ENCODE results near the gene NAA16. TPM values are rescaled to one million over a fixed set of nuclear protein-coding genes. Genes with fewer than 3 reads are reported as not detected.
A peak's percentile ranks its signal among the peaks of the same experiment; 100 is the strongest.

Gene NAA16
- total RNA-seq, 1 experiment from 2014 or later = 9.8 TPM

GRCh38 chr13:41311406-41312175 lies 524 bp downstream of the NAA16 start:
- peak overlapping the region; percentile 81 for H3K4me2 ChIP-seq (ENCODE audit: low read length)
- no peaks in the 10 kb centered on the region for H3K36me3 ChIP-seq (ENCODE audit: low read depth, low read length)
- ChIA-PET CTCF (no interaction called here), POLR2A (ENCODE audit: unreplicated experiment) (no interaction called here)
- no TSS peak for BruUV-seq (replicated peaks)
- peaks cover 55% of the 10 kb centered on the region for H3K79me2 ChIP-seq (ENCODE audit: low read length)
- H3K9me2 ChIP-seq (replicated peaks; ENCODE audit: low read length) = no peaks in the 10 kb centered on the region
- H3K4me1 ChIP-seq (ENCODE audit: insufficient read depth, low read length) = peaks cover 18% of the 10 kb centered on the region; the same call in 1 of the 2 replicates
- DNase-seq = peak; percentile 15
- H2AFZ ChIP-seq (ENCODE audit: low read length) = peak overlapping the region; percentile 52
- peak overlapping the region; percentile 68 for H3K27ac ChIP-seq (ENCODE audit: low read length)
- H3K4me3 ChIP-seq (ENCODE audit: low read length) = peak overlapping the region; percentile 89
- H4K20me1 ChIP-seq (ENCODE audit: low read length) = peaks cover 19% of the 10 kb centered on the region; the same call in 1 of the 2 replicates
- no peaks in the 10 kb centered on the region for H3K27me3 ChIP-seq (ENCODE audit: low read length)
- peak; percentile 56 for ATAC-seq
- intact Hi-C loops (cut with micrococcal nuclease) = loop anchor here (1.0 to 10.0 kb wide), 3 partner anchors 26 to 247 kb away; partner anchors contain the start of genes KBTBD6 and WBP4
- TF ChIP-seq EZH2 (IDR thresholded peaks at IDR 0.05; ENCODE audit: low read length, unreplicated experiment) (no peak), CTCF (conservative IDR thresholded peaks at IDR 0.05; ENCODE audit: low read depth, low read length) (no peak), EZH2phosphoT487 (IDR thresholded peaks at IDR 0.05; ENCODE audit: borderline replicate concordance, low read length) (no peak)
- no peaks in the 10 kb centered on the region for H3F3A ChIP-seq (ENCODE audit: low read length, unreplicated experiment)
- H3K9me3 ChIP-seq (ENCODE audit: low read length) = no peaks in the 10 kb centered on the region
- H3K9ac ChIP-seq (ENCODE audit: low read length) = peak overlapping the region; percentile 98

GRCh38 chr13:41312176-41312500 lies 1.1 kb downstream of the NAA16 start:
- Histone ChIP-seq H3K9me2 (replicated peaks; ENCODE audit: low read length) (no peaks in the 10 kb centered on the region), H4K20me1 (ENCODE audit: low read length) (peaks cover 19% of the 10 kb centered on the region; the same call in 1 of the 2 replicates), H3K4me2 (ENCODE audit: low read length) (peak overlapping the region; percentile 81), H2AFZ (ENCODE audit: low read length) (peak overlapping the region; percentile 52; the same call in 1 of the 2 replicates), H3K27ac (ENCODE audit: low read length) (peak overlapping the region; percentile 68), H3K9me3 (ENCODE audit: low read length) (no peaks in the 10 kb centered on the region), H3K9ac (ENCODE audit: low read length) (peak overlapping the region; percentile 98), H3F3A (ENCODE audit: low read length, unreplicated experiment) (no peaks in the 10 kb centered on the region), H3K36me3 (ENCODE audit: low read depth, low read length) (no peaks in the 10 kb centered on the region), H3K4me1 (ENCODE audit: insufficient read depth, low read length) (peaks cover 18% of the 10 kb centered on the region; the same call in 1 of the 2 replicates), H3K4me3 (ENCODE audit: low read length) (peak overlapping the region; percentile 89), H3K79me2 (ENCODE audit: low read length) (peaks cover 61% of the 10 kb centered on the region), H3K27me3 (ENCODE audit: low read length) (no peaks in the 10 kb centered on the region)
- DNase-seq = peak; percentile 35
- CTCF ChIA-PET = no interaction called here
- intact Hi-C loops (cut with micrococcal nuclease) = loop anchor here (10.0 kb wide), 2 partner anchors 177 to 247 kb away; partner anchors contain the start of genes KBTBD6 and WBP4
- POLR2A ChIA-PET (ENCODE audit: unreplicated experiment) = no interaction called here
- TSS peak; percentile 43 for BruUV-seq (replicated peaks)
- ATAC-seq = peak; percentile 8; the same call in 1 of the 2 replicates
- TF ChIP-seq EZH2phosphoT487 (IDR thresholded peaks at IDR 0.05; ENCODE audit: borderline replicate concordance, low read length) = no peak
- TF ChIP-seq EZH2 (IDR thresholded peaks at IDR 0.05; ENCODE audit: low read length, unreplicated experiment) = no peak

DNA sequence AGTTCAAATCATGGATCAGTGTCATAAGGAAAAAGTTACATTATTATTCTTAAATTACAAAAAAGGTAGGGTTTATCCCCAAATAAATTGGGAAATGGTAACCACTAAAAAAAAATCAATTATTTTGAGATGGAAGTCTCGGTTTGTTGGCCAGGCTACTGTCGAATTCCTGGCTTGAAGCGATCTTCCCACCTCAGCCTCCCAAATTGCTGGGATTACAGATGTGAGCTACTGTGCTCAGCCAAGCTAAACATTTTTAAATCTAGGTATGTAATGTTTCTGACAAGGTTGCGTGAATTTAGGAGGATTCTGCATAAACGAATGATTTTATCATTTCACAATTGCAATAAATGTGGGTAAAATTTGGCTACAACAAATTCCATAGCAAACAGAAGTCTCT lies 2.0 kb downstream of the NAA16 start:
- Histone ChIP-seq H2AFZ (ENCODE audit: low read length) (no peak overlapping the region), H3K9me3 (ENCODE audit: low read length) (no peaks in the 10 kb centered on the region), H3F3A (ENCODE audit: low read length, unreplicated experiment) (no peaks in the 10 kb centered on the region), H3K79me2 (ENCODE audit: low read length) (peaks cover 71% of the 10 kb centered on the region), H3K9me2 (replicated peaks; ENCODE audit: low read length) (no peaks in the 10 kb centered on the region), H3K4me3 (ENCODE audit: low read length) (peak overlapping the region; percentile 89), H3K27me3 (ENCODE audit: low read length) (no peaks in the 10 kb centered on the region), H3K27ac (ENCODE audit: low read length) (no peak overlapping the region), H3K4me2 (ENCODE audit: low read length) (peak overlapping the region; percentile 81), H3K4me1 (ENCODE audit: insufficient read depth, low read length) (peaks cover 18% of the 10 kb centered on the region; the same call in 1 of the 2 replicates), H3K36me3 (ENCODE audit: low read depth, low read length) (no peaks in the 10 kb centered on the region), H4K20me1 (ENCODE audit: low read length) (peaks cover 19% of the 10 kb centered on the region; the same call in 1 of the 2 replicates), H3K9ac (ENCODE audit: low read length) (peak overlapping the region; percentile 98)
- ChIA-PET CTCF (interaction anchor here (0.7 kb wide), 1 partner anchor 57 kb away, joined by 3 read pairs; no protein-coding TSS in a partner anchor), POLR2A (ENCODE audit: unreplicated experiment) (no interaction called here)
- DNase-seq (no peak), ATAC-seq (no peak)
- intact Hi-C loops (cut with micrococcal nuclease) = loop anchor here (10.0 kb wide), 2 partner anchors 178 to 248 kb away; partner anchors contain the start of genes KBTBD6 and WBP4
- no TSS peak for BruUV-seq (replicated peaks)
- TF ChIP-seq CTCF (conservative IDR thresholded peaks at IDR 0.05; ENCODE audit: low read depth, low read length) (no peak), EZH2 (IDR thresholded peaks at IDR 0.05; ENCODE audit: low read length, unreplicated experiment) (no peak), EZH2phosphoT487 (IDR thresholded peaks at IDR 0.05; ENCODE audit: borderline replicate concordance, low read length) (no peak)
